ENCODE data around the gene LRCH1.

DNA sequence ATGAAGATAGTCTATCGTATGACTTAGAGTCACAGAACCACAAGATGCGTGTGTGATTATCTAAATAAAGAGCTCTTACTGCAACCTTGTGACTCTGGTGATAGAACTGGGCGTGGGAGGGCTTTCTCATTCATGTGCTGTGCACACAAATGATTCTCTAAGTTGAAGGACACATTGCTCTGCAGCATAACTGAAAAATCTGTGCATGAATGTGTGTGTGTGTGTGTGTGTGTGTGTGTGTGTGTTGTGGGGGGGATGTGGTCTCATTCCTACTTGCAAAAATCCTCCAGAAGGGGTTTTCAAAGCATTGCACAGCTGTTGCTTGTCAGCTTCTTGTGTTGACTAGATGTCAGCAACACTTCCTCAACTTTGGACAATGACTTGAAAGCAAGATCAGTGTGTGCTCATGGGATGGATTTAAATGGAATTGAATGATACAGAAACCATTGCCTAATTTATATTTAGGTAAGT is 22.4 kb downstream of the LRCH1 start:
- TF ChIP-seq POLR2AphosphoS2 (IDR thresholded peaks at IDR 0.05; ENCODE audit: low read depth, low read length) (0 out of 2 replicates have a peak, but pooled peaks have one; percentile 49), JUND (IDR thresholded peaks at IDR 0.05; ENCODE audit: low read depth, low read length) (no peak), POLR2AphosphoS5 (IDR thresholded peaks at IDR 0.05; ENCODE audit: low read length) (0 out of 2 replicates have a peak, but pooled peaks have one; percentile 36), RFX5 (IDR thresholded peaks at IDR 0.05; ENCODE audit: low read depth, low read length) (no peak), POLR2A (IDR thresholded peaks at IDR 0.05; ENCODE audit: low read depth, low read length) (no peak), BACH1 (IDR thresholded peaks at IDR 0.05; ENCODE audit: borderline replicate concordance) (peak; percentile 22; the same call in 1 of the 2 replicates)

Measured in GM12878 (cell line).